GM23338 (cell line): ENCODE results near the gene CDH19. TPM values are rescaled to one million over a fixed set of nuclear protein-coding genes. Genes with fewer than 3 reads are reported as not detected.

ENCODE experiments used
- ATAC-seq: fragments of 200-7000 bp; cut with Tn5 transposase; 3 replicates; pipeline ENCODE4 v1.9.1; 2020
- DNase-seq: peaks from one replicate; pipeline ENCODE4 v3.0.0-alpha.2; 2015; ENCODE audit warnings: low spot score
- H2AFZ ChIP-seq: fragments of 200-600 bp; sonication (generic); 2 replicates; pipeline ENCODE4 v1.8.0; 2016; ENCODE audit warnings: antibody characterized with exemption, mild to moderate bottlenecking, moderate library complexity
- H3F3A ChIP-seq: fragments of 200-600 bp; sonication (generic); replicated peaks from 2 replicates; pipeline ENCODE4 v1.8.0; 2017; ENCODE audit warnings: antibody characterized with exemption, mixed run types, low read depth
- H3K27ac ChIP-seq: fragments of 200-600 bp; sonication (generic); 2 replicates; pipeline ENCODE4 v1.6.1; 2016; ENCODE audit warnings: low read depth
- H3K27me3 ChIP-seq: fragments of 200-600 bp; sonication (generic); 2 replicates; pipeline ENCODE4 v1.8.0; 2016; ENCODE audit warnings: mild to moderate bottlenecking, mixed run types, moderate library complexity; ENCODE audit not compliant: insufficient read depth
- H3K36me3 ChIP-seq: fragments of 200-600 bp; sonication (generic); 2 replicates; pipeline ENCODE4 v1.8.0; 2016; ENCODE audit warnings: mild to moderate bottlenecking; ENCODE audit not compliant: insufficient read depth
- H3K4me1 ChIP-seq: fragments of 200-600 bp; sonication (generic); 2 replicates; pipeline ENCODE4 v1.8.0; 2016; ENCODE audit warnings: mild to moderate bottlenecking, moderate library complexity; ENCODE audit not compliant: insufficient read depth
- H3K4me2 ChIP-seq: fragments of 200-600 bp; sonication (generic); 2 replicates; pipeline ENCODE4 v1.7.1; 2017; ENCODE audit warnings: mixed run types
- H3K4me3 ChIP-seq: fragments of 200-600 bp; sonication (generic); 2 replicates; pipeline ENCODE4 v1.6.1; 2016; ENCODE audit warnings: mixed run types
- H3K79me2 ChIP-seq: fragments of 200-600 bp; sonication (generic); replicated peaks from 2 replicates; pipeline ENCODE4 v1.8.0; 2017; ENCODE audit warnings: mild to moderate bottlenecking; ENCODE audit not compliant: insufficient read depth
- H3K9me2 ChIP-seq: fragments of 200-600 bp; sonication (generic); 2 replicates; pipeline ENCODE4 v1.8.0; 2017; ENCODE audit not compliant: insufficient read depth
- H4K20me1 ChIP-seq: fragments of 200-600 bp; sonication (generic); replicated peaks from 2 replicates; pipeline ENCODE4 v1.8.0; 2017; ENCODE audit warnings: mild to moderate bottlenecking; ENCODE audit not compliant: insufficient read depth
- H3K27ac Mint-ChIP-seq: 2 replicates; pipeline ENCODE4 v1.8.0; 2020; ENCODE audit warnings: inconsistent platforms, mild to moderate bottlenecking, moderate library complexity, mixed read lengths
- H3K27me3 Mint-ChIP-seq: 3 replicates; pipeline ENCODE4 v1.8.0; 2022; ENCODE audit warnings: low read depth, mild to moderate bottlenecking, moderate library complexity, mixed read lengths, inconsistent platforms; ENCODE audit not compliant: insufficient read depth, poor library complexity
- H3K36me3 Mint-ChIP-seq: 3 replicates; pipeline ENCODE4 v1.8.0; 2021; ENCODE audit warnings: low read depth, mild to moderate bottlenecking, inconsistent platforms, moderate library complexity, mixed read lengths
- H3K4me1 Mint-ChIP-seq: 3 replicates; pipeline ENCODE4 v1.8.0; 2020; ENCODE audit warnings: mild to moderate bottlenecking, inconsistent platforms, mixed read lengths
- H3K4me3 Mint-ChIP-seq: 3 replicates; pipeline ENCODE4 v1.8.0; 2021; ENCODE audit warnings: moderate library complexity, mild to moderate bottlenecking, inconsistent platforms, mixed read lengths
- H3K9me3 Mint-ChIP-seq: 3 replicates; pipeline ENCODE4 v1.8.0; 2020; ENCODE audit warnings: moderate library complexity, mild to moderate bottlenecking, inconsistent platforms, mixed read lengths
- EZH2phosphoT487 ChIP-seq: fragments of 200-600 bp; sonication (generic); IDR thresholded peaks from one replicate; pipeline ENCODE4 v1.8.1; 2018; ENCODE audit warnings: antibody characterized with exemption; ENCODE audit not compliant: unreplicated experiment
- JUNB ChIP-seq: IDR thresholded peaks from one replicate; pipeline ENCODE4 v1.6.1; 2016; ENCODE audit warnings: antibody characterized with exemption; ENCODE audit not compliant: unreplicated experiment
- POLR2AphosphoS5 ChIP-seq: IDR thresholded peaks from 2 replicates; pipeline ENCODE4 v1.6.1; 2016; ENCODE audit warnings: antibody characterized with exemption, low read depth
- polyA plus RNA-seq: library from polyadenylated mRNA; unstranded; fragments of >200 nt; fragmentation: Nextera tagmentation; extraction: Ambion mirVana; gene quantifications from 2 replicates; pipeline ENCODE4 v1.2.1, GENCODE V29; 2016
- total RNA-seq: library from RNA; depleted of rRNA; stranded (reverse); fragments of >200 nt; shearing (Covaris generic); gene quantifications from 2 replicates; pipeline ENCODE4 v1.2.3, GENCODE V29; 2014
- TF ChIP-seq, protein P1 (sequence below), 2 experiments: fragments of 200-600 bp in 1 of 2; sonication (generic) in 1 of 2; conservative IDR thresholded peaks; 2 replicates each; pipeline versions ENCODE4 v1.5.1 to v1.6.1; 2016 to 2017; ENCODE audit warnings: antibody characterized with exemption in 2 of 2, low read depth in 2 of 2, mild to moderate bottlenecking in 2 of 2, moderate library complexity in 1 of 2
- TF ChIP-seq, protein P2 (sequence below): fragments of 250-450 bp; sonication (Bioruptor Pico); IDR thresholded peaks from 2 replicates; pipeline ENCODE4 v1.5.0; 2020; ENCODE audit warnings: mild to moderate bottlenecking, moderate library complexity

CDH19 gene
- total and polyA plus RNA-seq, 2 experiments from 2014 or later: 0.03 TPM

DNA sequence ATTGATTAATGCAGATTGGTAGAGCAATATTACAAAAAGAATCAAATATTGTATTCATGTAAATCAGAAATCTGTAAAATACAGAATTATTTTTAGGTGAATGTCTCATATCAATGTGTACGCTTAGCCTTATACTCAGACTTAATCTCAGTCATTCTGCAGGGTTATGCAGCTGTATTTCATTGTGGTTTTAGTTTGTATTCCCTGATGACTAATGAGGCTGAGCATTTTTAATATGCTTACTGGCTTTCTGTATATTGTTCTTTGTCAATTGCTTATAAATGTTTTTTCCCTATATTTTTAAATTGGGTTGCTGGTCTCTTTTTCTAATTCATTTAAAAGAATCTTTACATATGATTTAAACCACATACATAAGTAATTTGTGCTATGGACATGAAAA is 50.1 kb downstream of the CDH19 start:
- H3K36me3 Mint-ChIP-seq: no peaks in the 10 kb centered on the region
- H3K4me1 ChIP-seq: no peaks in the 10 kb centered on the region
- no peaks in the 10 kb centered on the region for H4K20me1 ChIP-seq
- no peak overlapping the region for H2AFZ ChIP-seq
- no peaks in the 10 kb centered on the region for H3K9me2 ChIP-seq
- H3K4me1 Mint-ChIP-seq: no peaks in the 10 kb centered on the region
- H3K27me3 Mint-ChIP-seq: no peaks in the 10 kb centered on the region
- TF ChIP-seq, protein P1, sequence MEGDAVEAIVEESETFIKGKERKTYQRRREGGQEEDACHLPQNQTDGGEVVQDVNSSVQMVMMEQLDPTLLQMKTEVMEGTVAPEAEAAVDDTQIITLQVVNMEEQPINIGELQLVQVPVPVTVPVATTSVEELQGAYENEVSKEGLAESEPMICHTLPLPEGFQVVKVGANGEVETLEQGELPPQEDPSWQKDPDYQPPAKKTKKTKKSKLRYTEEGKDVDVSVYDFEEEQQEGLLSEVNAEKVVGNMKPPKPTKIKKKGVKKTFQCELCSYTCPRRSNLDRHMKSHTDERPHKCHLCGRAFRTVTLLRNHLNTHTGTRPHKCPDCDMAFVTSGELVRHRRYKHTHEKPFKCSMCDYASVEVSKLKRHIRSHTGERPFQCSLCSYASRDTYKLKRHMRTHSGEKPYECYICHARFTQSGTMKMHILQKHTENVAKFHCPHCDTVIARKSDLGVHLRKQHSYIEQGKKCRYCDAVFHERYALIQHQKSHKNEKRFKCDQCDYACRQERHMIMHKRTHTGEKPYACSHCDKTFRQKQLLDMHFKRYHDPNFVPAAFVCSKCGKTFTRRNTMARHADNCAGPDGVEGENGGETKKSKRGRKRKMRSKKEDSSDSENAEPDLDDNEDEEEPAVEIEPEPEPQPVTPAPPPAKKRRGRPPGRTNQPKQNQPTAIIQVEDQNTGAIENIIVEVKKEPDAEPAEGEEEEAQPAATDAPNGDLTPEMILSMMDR (conservative IDR thresholded peaks at IDR 0.05; ENCODE audit: low read depth in 2 of 2): no peak
- TF ChIP-seq, protein P2, sequence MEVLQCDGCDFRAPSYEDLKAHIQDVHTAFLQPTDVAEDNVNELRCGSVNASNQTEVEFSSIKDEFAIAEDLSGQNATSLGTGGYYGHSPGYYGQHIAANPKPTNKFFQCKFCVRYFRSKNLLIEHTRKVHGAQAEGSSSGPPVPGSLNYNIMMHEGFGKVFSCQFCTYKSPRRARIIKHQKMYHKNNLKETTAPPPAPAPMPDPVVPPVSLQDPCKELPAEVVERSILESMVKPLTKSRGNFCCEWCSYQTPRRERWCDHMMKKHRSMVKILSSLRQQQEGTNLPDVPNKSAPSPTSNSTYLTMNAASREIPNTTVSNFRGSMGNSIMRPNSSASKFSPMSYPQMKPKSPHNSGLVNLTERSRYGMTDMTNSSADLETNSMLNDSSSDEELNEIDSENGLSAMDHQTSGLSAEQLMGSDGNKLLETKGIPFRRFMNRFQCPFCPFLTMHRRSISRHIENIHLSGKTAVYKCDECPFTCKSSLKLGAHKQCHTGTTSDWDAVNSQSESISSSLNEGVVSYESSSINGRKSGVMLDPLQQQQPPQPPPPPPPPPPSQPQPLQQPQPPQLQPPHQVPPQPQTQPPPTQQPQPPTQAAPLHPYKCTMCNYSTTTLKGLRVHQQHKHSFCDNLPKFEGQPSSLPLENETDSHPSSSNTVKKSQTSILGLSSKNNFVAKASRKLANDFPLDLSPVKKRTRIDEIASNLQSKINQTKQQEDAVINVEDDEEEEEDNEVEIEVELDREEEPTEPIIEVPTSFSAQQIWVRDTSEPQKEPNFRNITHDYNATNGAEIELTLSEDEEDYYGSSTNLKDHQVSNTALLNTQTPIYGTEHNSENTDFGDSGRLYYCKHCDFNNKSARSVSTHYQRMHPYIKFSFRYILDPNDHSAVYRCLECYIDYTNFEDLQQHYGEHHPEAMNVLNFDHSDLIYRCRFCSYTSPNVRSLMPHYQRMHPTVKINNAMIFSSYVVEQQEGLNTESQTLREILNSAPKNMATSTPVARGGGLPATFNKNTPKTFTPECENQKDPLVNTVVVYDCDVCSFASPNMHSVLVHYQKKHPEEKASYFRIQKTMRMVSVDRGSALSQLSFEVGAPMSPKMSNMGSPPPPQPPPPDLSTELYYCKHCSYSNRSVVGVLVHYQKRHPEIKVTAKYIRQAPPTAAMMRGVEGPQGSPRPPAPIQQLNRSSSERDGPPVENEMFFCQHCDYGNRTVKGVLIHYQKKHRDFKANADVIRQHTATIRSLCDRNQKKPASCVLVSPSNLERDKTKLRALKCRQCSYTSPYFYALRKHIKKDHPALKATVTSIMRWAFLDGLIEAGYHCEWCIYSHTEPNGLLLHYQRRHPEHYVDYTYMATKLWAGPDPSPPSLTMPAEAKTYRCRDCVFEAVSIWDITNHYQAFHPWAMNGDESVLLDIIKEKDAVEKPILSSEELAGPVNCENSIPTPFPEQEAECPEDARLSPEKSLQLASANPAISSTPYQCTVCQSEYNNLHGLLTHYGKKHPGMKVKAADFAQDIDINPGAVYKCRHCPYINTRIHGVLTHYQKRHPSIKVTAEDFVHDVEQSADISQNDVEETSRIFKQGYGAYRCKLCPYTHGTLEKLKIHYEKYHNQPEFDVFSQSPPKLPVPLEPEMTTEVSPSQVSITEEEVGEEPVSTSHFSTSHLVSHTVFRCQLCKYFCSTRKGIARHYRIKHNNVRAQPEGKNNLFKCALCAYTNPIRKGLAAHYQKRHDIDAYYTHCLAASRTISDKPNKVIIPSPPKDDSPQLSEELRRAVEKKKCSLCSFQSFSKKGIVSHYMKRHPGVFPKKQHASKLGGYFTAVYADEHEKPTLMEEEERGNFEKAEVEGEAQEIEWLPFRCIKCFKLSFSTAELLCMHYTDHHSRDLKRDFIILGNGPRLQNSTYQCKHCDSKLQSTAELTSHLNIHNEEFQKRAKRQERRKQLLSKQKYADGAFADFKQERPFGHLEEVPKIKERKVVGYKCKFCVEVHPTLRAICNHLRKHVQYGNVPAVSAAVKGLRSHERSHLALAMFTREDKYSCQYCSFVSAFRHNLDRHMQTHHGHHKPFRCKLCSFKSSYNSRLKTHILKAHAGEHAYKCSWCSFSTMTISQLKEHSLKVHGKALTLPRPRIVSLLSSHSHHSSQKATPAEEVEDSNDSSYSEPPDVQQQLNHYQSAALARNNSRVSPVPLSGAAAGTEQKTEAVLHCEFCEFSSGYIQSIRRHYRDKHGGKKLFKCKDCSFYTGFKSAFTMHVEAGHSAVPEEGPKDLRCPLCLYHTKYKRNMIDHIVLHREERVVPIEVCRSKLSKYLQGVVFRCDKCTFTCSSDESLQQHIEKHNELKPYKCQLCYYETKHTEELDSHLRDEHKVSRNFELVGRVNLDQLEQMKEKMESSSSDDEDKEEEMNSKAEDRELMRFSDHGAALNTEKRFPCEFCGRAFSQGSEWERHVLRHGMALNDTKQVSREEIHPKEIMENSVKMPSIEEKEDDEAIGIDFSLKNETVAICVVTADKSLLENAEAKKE: no peak
- no peak for TF ChIP-seq JUNB
- H3K4me2 ChIP-seq: no peak overlapping the region
- no peaks in the 10 kb centered on the region for H3K36me3 ChIP-seq
- H3K27ac ChIP-seq: no peak overlapping the region
- no peaks in the 10 kb centered on the region for H3K79me2 ChIP-seq
- no peak for ATAC-seq
- H3K27me3 ChIP-seq: no peaks in the 10 kb centered on the region
- no peak overlapping the region for H3K4me3 ChIP-seq
- no peak for DNase-seq
- H3F3A ChIP-seq: no peaks in the 10 kb centered on the region
- H3K9me3 Mint-ChIP-seq: no peaks in the 10 kb centered on the region
- no peak overlapping the region for H3K4me3 Mint-ChIP-seq
- H3K27ac Mint-ChIP-seq: no peak overlapping the region

DNA sequence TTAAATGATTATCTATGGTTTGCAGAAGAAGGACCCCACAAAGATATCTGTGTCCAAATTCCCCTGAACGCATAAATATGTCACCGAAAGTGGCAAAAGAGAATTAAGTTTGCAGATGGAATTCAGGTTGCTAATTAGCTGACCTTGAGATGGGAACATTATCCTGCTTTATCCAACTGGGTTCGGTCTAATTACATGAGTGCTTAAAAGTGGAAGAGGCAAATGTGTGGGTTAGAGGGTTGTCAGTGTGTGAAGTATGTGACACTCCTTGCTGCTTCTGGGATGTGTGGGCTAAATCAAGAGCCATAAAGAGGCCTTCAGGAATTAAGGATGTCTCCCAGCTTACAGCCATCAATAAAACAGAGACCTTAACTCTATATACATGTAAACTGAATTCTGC is 53.5 kb downstream of the CDH19 start:
- H3K36me3 Mint-ChIP-seq: no peaks in the 10 kb centered on the region
- no peaks in the 10 kb centered on the region for H3K27me3 ChIP-seq
- no peaks in the 10 kb centered on the region for H3K4me1 ChIP-seq
- ATAC-seq (no peak), DNase-seq (no peak)
- H3K79me2 ChIP-seq: no peaks in the 10 kb centered on the region
- no peak overlapping the region for H3K4me3 ChIP-seq
- no peak overlapping the region for H2AFZ ChIP-seq
- no peak overlapping the region for H3K4me3 Mint-ChIP-seq
- H3K9me3 Mint-ChIP-seq: no peaks in the 10 kb centered on the region
- H4K20me1 ChIP-seq: no peaks in the 10 kb centered on the region
- H3K9me2 ChIP-seq: no peaks in the 10 kb centered on the region
- H3K27ac Mint-ChIP-seq: no peak overlapping the region
- no peak overlapping the region for H3K27ac ChIP-seq
- H3K27me3 Mint-ChIP-seq: no peaks in the 10 kb centered on the region
- no peaks in the 10 kb centered on the region for H3K36me3 ChIP-seq
- H3F3A ChIP-seq: no peaks in the 10 kb centered on the region
- H3K4me2 ChIP-seq: no peak overlapping the region
- H3K4me1 Mint-ChIP-seq: no peaks in the 10 kb centered on the region
- TF ChIP-seq POLR2AphosphoS5 (no peak), EZH2phosphoT487 (no peak)
- TF ChIP-seq, protein P2: no peak
